CD4-positive, alpha-beta T cell treated with Interleukin-2 at 100 ng/mL for 4 hours (primary cell): Measurements from ENCODE around the gene STK32B.

ENCODE experiments used
- DNase-seq: peaks from one replicate; pipeline ENCODE4 v3.0.0-alpha.2; 2020; ENCODE audit warnings: low spot score

The STK32B gene

DNA sequence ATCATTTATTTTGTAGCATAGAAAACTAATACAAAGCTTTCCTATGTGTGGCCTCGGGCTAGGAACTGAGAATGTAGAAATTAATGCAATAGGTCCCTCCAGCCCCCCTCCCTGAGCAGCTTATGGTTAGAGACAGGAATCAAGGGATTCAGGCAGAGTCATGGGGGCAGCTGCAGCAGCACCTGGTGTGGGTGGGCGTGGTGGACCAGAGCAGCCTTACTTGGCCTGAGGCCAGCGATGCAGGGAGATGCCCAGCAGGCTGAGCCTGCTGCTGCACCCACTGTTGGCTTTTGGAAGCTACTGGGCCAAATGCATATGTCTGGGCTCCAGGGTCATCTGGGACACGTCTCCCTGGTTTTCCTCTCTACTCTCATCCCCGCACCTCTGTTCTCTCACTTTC is 74.0 kb downstream of the STK32B start:
- no peak for DNase-seq

DNA sequence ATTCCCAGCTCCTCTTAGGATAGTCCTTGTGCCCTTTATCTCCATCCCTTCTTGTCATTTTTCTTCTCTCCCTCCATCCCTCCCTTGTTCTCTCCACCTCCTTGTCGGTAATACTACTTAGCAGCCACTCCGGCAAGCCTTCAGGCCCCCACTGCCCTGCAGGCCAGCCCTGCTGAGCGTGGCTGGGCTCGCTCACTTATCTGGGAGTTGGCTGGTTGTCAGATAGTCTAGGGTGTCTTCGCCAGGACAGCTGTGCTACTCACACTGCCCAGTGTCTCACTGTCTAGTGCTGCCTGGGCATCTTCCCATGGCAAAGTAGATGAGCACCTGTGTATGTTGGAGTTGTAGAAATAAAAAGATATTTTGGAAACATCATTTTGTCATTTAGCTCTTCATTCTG is 75.0 kb downstream of the STK32B start:
- no peak for DNase-seq

- DNase-seq, result no peak
Measured at GRCh38 chr4:5126857-5127256, 75.6 kb downstream of the STK32B start.

GRCh38 chr4:5127556-5127955 is 76.3 kb downstream of the STK32B start:
- no peak for DNase-seq

GRCh38 chr4:5128569-5128968 is 77.3 kb downstream of the STK32B start:
- no peak for DNase-seq

GRCh38 chr4:5133201-5133600 is 81.9 kb downstream of the STK32B start:
- DNase-seq, result no peak

DNA sequence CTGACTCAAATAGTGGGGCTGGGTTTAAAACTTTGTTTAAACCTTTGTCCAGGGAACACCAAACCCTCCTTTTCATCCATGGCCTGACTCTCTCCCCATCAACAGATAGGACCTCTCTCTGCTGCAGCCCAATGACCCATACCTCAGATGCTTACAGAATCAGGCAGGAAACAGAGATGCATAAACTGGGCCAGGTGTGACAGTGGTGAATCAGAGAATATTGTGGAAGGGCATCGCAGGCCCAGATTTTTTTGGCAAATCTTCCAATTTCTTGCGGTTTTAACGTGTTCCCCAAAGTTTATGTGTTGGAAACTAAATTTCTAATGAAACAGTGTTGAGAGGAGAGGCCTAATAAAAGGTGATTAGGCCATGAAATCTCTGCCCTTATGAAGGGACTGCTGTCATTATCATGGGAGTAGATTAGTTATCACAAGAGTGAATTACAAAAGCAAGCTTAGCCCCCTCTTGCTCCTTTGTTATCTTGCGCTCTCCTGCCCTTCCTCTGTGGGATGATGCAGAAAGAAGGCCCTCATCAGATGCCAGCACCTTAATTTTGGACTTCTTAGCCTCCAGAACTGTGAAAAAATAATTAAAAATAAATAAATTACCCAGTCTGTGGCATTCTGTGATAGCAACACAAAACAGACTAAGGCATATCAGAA is 82.8 kb downstream of the STK32B start:
- DNase-seq, result no peak

- DNase-seq, result no peak
Measured at GRCh38 chr4:5134620-5135019, 83.3 kb downstream of the STK32B start.

DNA sequence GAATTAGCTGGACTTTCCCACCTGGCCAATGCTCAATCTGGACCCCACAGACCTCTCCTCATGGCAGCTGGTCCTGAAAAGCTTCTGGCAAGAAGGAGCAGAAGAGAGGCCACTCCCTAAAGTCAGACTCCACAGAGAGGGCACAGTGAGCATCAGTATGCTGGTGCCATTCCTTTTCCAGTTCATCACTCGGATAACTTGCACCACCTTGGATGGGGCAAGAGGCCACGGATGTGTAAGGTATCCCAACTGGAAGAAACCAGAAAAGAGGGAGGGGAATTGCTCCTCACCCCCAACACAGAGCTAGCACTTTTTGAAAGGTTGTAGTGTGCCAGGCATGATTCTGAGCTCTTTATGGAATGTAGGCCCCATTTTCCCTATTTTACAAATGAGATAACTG is 85.9 kb downstream of the STK32B start:
- no peak for DNase-seq

DNA sequence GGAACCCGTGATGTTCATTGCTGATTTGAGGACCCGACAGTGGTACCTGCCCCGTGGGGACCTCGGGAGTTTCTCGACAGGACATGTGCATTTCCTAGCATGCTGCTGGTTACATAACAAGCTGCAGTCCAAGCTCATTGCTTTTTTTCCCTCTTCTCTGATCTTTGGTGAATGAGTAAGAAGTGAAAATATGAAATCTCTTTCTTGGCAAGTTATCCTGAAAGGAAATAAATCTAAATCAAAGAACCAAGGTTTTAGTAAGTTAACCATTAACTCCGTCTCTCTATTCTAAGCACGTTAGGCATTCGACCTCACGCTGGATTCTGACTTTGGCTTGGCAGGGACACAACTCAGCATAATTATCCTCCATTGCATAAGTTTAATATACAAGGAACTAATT is 86.6 kb downstream of the STK32B start:
- DNase-seq, result no peak

- no peak for DNase-seq
Measured at GRCh38 chr4:5138389-5138788, 87.1 kb downstream of the STK32B start.

- DNase-seq, result no peak
Measured at GRCh38 chr4:5139141-5139540, 87.9 kb downstream of the STK32B start.

- DNase-seq, result no peak
Measured at GRCh38 chr4:5141802-5142201, 90.5 kb downstream of the STK32B start.

DNA sequence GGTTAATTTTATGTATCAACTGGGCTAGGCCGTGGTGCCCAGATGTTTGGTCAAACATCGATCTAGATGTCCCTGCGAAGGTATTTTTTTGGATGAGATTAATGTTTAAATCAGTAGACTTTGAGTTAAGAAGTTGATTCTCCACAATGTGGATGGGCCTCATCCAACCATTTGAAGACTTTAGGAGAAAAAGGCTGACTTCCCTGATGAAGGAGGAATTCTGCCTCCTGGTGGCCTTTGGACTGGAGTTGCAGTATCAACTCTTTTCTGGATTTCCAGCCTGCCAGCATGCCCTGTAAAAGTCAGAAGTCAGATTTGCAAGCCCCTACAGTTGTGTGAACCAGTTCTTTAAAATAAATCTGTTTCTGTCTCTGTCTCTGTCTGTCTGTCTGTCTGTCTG is 91.4 kb downstream of the STK32B start:
- no peak for DNase-seq

DNA sequence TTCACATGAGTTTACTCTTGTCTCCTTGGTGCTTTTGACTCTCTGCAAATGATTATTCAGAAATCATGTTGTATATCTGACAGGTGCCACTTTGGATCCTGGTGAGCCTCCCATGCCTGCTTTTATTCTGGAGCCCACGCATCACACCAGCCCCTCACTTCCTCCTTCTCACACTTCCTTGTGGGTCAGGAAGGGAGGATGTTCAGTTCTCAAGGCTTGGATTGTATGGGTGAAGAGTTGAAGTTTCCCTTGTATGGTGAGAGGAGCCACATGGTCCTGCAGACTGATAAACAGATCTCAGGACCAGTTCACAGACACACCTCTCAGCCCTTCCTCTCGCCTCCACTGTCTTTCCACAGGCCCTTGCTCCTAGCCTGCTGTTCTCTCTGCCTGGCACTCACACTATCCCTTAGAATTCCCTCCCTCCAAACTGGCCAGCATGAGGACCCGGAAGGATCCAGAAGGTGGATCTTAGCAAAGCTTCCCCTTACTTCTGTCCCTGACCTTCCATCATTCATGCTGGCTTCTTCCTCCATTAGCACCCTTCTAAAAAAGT is 92.1 kb downstream of the STK32B start:
- no peak for DNase-seq

- DNase-seq, result no peak
Measured at GRCh38 chr4:5143940-5144339, 92.7 kb downstream of the STK32B start.

GRCh38 chr4:5144384-5144783 is 93.1 kb downstream of the STK32B start:
- DNase-seq, result no peak

DNA sequence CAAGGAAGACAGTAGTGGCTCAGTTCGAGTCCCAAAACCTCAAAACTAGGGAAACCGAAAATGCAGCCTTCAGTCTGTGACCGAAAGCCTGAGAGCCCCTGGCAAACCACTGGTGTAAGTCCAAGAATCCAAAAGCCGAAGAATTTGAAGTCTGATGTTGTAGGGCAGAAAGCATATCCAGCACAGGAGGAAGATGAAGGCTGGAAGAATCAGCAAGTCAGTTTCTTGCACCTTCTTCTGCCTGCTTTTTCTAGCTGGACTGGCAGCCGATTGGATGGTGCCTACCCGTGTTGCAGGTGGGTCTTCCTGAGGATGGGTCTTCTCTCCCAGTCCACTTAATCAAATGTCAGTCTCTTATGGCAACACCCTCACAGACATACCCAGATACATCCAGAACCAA is 95.0 kb downstream of the STK32B start:
- DNase-seq, result no peak

DNA sequence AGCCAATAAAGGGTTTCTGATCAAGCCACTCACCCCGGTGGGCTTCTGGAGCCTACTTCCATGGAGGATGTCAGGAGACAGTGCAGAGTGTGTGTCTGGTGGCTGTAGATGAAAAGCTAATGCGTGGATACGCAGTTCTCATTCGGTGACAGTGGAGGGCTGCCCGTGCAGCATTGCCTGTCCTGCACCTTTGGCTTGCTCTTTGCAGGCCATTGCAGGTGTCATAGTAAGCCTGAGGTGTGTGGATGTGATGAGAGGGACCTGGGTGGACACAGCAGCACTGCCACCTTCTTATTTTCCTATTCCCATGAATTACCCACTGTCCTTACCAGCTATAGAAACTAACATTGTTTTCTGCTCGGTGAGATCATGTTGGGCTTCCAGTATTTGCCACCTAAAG is 101.2 kb downstream of the STK32B start:
- no peak for DNase-seq

DNA sequence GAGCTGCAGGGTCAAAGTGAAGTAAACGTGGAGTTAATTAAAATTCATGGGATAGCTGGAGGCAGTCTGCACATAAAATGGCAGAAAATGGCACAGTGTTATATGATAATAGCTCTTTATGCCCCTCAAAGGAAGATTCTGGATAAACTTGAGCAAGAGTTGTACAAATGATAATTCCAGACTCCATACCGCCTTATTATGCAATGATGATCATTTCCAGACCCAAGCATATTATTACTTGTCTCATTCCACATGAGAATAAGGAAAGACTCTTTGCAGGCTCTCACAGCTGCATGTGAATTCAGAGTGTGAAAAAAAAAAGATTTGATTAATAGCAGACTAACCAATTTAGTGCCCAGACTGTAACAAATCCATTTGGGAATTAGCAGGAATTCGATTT is 105.4 kb downstream of the STK32B start:
- DNase-seq, result no peak

DNA sequence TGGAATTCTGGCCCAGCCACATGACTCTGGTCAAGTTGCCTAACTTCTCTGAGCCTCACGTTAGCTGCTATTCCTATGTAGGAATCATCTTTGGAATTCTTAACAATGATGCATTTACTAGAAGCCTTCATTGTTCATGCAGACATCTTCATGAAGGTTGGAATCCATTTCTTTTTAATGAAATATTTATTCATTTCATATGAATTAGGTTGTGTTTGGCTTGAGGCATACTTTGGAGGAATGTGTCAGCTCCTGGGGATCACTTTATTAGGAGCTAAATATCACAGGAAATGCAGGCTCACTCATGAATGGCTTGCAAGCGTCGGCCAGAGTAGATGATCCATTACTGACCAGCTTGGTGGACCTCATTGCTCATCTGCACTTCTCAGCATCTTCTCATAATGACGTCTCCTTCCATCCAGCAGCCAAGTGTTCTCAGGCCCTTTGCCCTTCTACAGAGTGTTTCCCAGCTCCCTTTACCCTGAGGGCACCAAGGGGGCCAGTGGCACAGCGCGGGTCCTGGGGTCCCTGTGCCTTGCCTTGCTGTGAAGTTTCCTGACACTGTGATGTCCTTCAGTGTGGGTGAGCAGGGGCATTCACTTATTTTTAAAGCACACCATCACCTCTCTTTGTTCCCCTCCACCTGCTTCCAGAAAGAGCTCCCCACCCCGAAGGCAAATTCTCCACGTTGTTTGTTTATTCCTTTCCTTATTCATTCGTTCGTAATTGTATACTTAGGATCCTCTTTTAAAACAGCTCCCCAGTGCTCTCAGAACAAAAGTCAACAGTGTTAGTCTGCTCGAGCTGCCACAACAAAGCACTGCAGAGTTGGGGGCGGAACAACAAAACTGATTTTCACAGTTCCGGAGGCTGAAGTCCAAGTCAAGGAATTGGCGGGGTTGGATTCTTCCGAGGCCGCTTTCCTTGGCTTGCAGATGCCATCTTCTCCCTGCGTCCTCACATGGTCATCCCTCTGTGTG is 106.8 kb downstream of the STK32B start:
- DNase-seq, result no peak

GRCh38 chr4:5158825-5159224 is 107.5 kb downstream of the STK32B start:
- DNase-seq, result no peak

DNA sequence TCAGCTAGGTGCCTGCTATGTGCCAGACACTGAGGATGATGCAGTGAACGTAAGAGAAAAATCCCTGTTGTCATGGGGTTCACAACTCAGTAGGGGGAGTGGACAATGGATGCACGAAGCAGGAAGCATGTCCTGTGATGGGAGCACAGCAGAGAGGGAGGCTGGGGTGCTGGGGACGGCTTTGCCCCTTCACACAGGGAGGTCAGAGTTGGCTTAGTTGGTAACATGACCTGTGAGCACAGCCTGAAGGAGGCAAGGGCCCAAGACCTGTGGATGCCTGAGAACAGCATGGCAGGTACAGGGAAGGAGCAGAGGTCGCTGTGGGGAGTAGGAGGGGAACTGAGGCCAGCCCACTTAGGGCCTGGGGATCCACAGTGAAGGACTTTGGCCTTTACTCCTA is 109.4 kb downstream of the STK32B start:
- no peak for DNase-seq
